HCT116 (cell line): Measurements from ENCODE around the gene C19orf44. TPM values are rescaled to one million over a fixed set of nuclear protein-coding genes. Genes with fewer than 3 reads are reported as not detected.

ENCODE experiments used
- ATAC-seq: fragments of 200-7000 bp; cut with Tn5 transposase; 2 replicates; pipeline ENCODE4 v1.9.1; 2020; ENCODE audit warnings: mild to moderate bottlenecking, moderate library complexity
- BruUV-seq: library from RNA; stranded (reverse); fragments of 400-500 nt; replicated peaks from 2 replicates; lab custom pipeline; 2021; lab: Mats Ljungman, UMichigan
- CTCF ChIA-PET: fragments of 300-600 bp; sonication (Branson Sonifier 250); formaldehyde crosslinking; loops from one replicate; lab custom pipeline; 2021; ENCODE audit warnings: antibody characterized with exemption; lab: Charles Lee
- POLR2A ChIA-PET: fragments of 300-600, 350-600 bp; sonication (Branson Sonifier 250); formaldehyde crosslinking; loops from one replicate; lab custom pipeline; 2021; ENCODE audit warnings: antibody characterized with exemption; lab: Charles Lee
- RAD21 ChIA-PET, 2 experiments: fragments of 300-600 bp; sonication (Branson Sonifier 250); formaldehyde crosslinking; loops; one replicate each; lab custom pipeline; 2023; ENCODE audit warnings: low total read pairs in 2 of 2; ENCODE audit not compliant: uncharacterized antibody in 2 of 2, unreplicated experiment in 2 of 2, low non-redundant PET in 1 of 2; lab: Charles Lee
- DNase-seq: peaks from one replicate; pipeline ENCODE4 v3.0.0-alpha.2; 2010; ENCODE audit warnings: low read depth, low spot score
- H2AFZ ChIP-seq: fragments of 200-600 bp; shearing (Covaris generic), sonication (generic); 2 replicates; pipeline ENCODE4 v1.6.1; 2017; ENCODE audit warnings: low read depth, mixed run types, mixed read lengths, antibody characterized with exemption, low read length; ENCODE audit not compliant: poor library complexity, severe bottlenecking
- H3K27ac ChIP-seq: 2 replicates; pipeline ENCODE4 v1.5.1; 2012; ENCODE audit warnings: low read depth, low read length
- H3K27me3 ChIP-seq: fragments of 200-600 bp; sonication (generic); 2 replicates; pipeline ENCODE4 v1.6.1; 2016; ENCODE audit warnings: mixed run types, low read length, mixed read lengths; ENCODE audit not compliant: insufficient read depth
- H3K36me3 ChIP-seq, 2 experiments: fragments of 200-500 bp in 1 of 2; fragments of 200-600 bp in 1 of 2; sonication (Bioruptor generic) in 1 of 2; sonication (generic) in 1 of 2; 2 replicates each; pipeline versions ENCODE4 v1.5.1 to v1.6.1; 2014 to 2016; ENCODE audit warnings: low read length in 2 of 2, inconsistent platforms in 1 of 2, mixed read lengths in 1 of 2, mixed run types in 1 of 2; ENCODE audit not compliant: insufficient read depth in 2 of 2, control insufficient read depth in 1 of 2
- H3K4me1 ChIP-seq, 2 experiments: fragments of 200-600 bp in 1 of 2; sonication (generic) in 1 of 2; 2 replicates each; pipeline versions ENCODE4 v1.5.1 to v1.6.1; 2012 to 2017; ENCODE audit warnings: low read length in 2 of 2, inconsistent platforms in 1 of 2, mild to moderate bottlenecking in 1 of 2, mixed read lengths in 1 of 2, mixed run types in 1 of 2, moderate library complexity in 1 of 2; ENCODE audit not compliant: insufficient read depth in 2 of 2, control insufficient read depth in 1 of 2
- H3K4me2 ChIP-seq: fragments of 200-600 bp; sonication (generic); 2 replicates; pipeline ENCODE4 v1.6.1; 2017; ENCODE audit warnings: mixed run types, low read length, mixed read lengths
- H3K4me3 ChIP-seq, 2 experiments: fragments of 200-600 bp in 1 of 2; sonication (generic) in 1 of 2; replicated peaks in 1 of 2; 2 replicates each; pipeline ENCODE4 v1.5.1; 2011 to 2016; ENCODE audit warnings: low read length in 2 of 2, control low read depth in 1 of 2, low read depth in 1 of 2, mild to moderate bottlenecking in 1 of 2, mixed read lengths in 1 of 2, mixed run types in 1 of 2
- H3K79me2 ChIP-seq: fragments of 200-600 bp; sonication (generic); 2 replicates; pipeline ENCODE4 v1.6.1; 2017; ENCODE audit warnings: mild to moderate bottlenecking, mixed run types, low read length, moderate library complexity, mixed read lengths; ENCODE audit not compliant: insufficient read depth
- H3K9ac ChIP-seq: fragments of 200-600 bp; sonication (generic); 2 replicates; pipeline ENCODE4 v1.6.1; 2016; ENCODE audit warnings: low read length, mixed read lengths
- H3K9me2 ChIP-seq: fragments of 200-600 bp; sonication (generic), shearing (Covaris generic); 2 replicates; pipeline ENCODE4 v1.6.1; 2017; ENCODE audit warnings: mixed run types, mild to moderate bottlenecking, moderate library complexity; ENCODE audit not compliant: insufficient read depth
- H3K9me3 ChIP-seq, 2 experiments: fragments of 200-500 bp in 1 of 2; fragments of 200-600 bp in 1 of 2; sonication (Bioruptor generic) in 1 of 2; sonication (generic) in 1 of 2; 2 replicates each; pipeline ENCODE4 v1.6.1; 2014 to 2017; ENCODE audit warnings: low read length in 2 of 2, mixed read lengths in 2 of 2, inconsistent platforms in 1 of 2, low read depth in 1 of 2, mild to moderate bottlenecking in 1 of 2, mixed run types in 1 of 2, moderate library complexity in 1 of 2; ENCODE audit not compliant: control insufficient read depth in 1 of 2, insufficient read depth in 1 of 2
- H4K20me1 ChIP-seq: fragments of 200-600 bp; sonication (generic), shearing (Covaris generic); 2 replicates; pipeline ENCODE4 v1.6.1; 2017; ENCODE audit warnings: mixed run types, mild to moderate bottlenecking, moderate library complexity; ENCODE audit not compliant: insufficient read depth
- ATF3 ChIP-seq: IDR thresholded peaks from 2 replicates; pipeline ENCODE4 v1.6.1; 2012
- CEBPB ChIP-seq: IDR thresholded peaks from 2 replicates; pipeline ENCODE4 v1.6.1; 2012; ENCODE audit warnings: low read depth
- EGR1 ChIP-seq: IDR thresholded peaks from 2 replicates; pipeline ENCODE4 v1.6.1; 2012; ENCODE audit warnings: low read depth
- ELF1 ChIP-seq: IDR thresholded peaks from 2 replicates; pipeline ENCODE4 v1.6.1; 2012; ENCODE audit warnings: low read depth, borderline replicate concordance
- EZH2 ChIP-seq: fragments of 200-600 bp; sonication (generic); IDR thresholded peaks from 2 replicates; pipeline ENCODE4 v1.6.1; 2017; ENCODE audit warnings: antibody characterized with exemption, mixed run types
- FOSL1 ChIP-seq: IDR thresholded peaks from 2 replicates; pipeline ENCODE4 v1.6.1; 2012; ENCODE audit warnings: low read depth
- JUND ChIP-seq: IDR thresholded peaks from 2 replicates; pipeline ENCODE4 v1.6.1; 2012
- MAX ChIP-seq: IDR thresholded peaks from 2 replicates; pipeline ENCODE4 v1.6.1; 2012
- RAD21 ChIP-seq: IDR thresholded peaks from 2 replicates; pipeline ENCODE4 v1.6.1; 2012; ENCODE audit warnings: low read depth, mild to moderate bottlenecking
- REST ChIP-seq: IDR thresholded peaks from 2 replicates; pipeline ENCODE4 v1.6.1; 2012; ENCODE audit warnings: low read depth
- SIN3A ChIP-seq: IDR thresholded peaks from 2 replicates; pipeline ENCODE4 v1.6.1; 2012; ENCODE audit warnings: low read depth
- SP1 ChIP-seq: IDR thresholded peaks from 2 replicates; pipeline ENCODE4 v1.6.1; 2012; ENCODE audit warnings: low read depth
- SRF ChIP-seq: IDR thresholded peaks from 2 replicates; pipeline ENCODE4 v1.6.1; 2012; ENCODE audit warnings: low read depth
- TCF7L2 ChIP-seq: IDR thresholded peaks from 2 replicates; pipeline ENCODE4 v1.7.0; 2011; ENCODE audit warnings: borderline replicate concordance, inconsistent platforms; ENCODE audit not compliant: insufficient read depth, insufficient read length; ENCODE audit errors: extremely low read depth
- YY1 ChIP-seq: IDR thresholded peaks from 2 replicates; pipeline ENCODE4 v1.6.1; 2011; ENCODE audit warnings: low read length, low read depth, moderate library complexity, mild to moderate bottlenecking; ENCODE audit not compliant: insufficient replicate concordance; ENCODE audit errors: extremely low read depth
- ZBTB33 ChIP-seq: IDR thresholded peaks from 2 replicates; pipeline ENCODE4 v1.6.1; 2011; ENCODE audit warnings: mild to moderate bottlenecking, low read length, moderate library complexity; ENCODE audit not compliant: insufficient replicate concordance; ENCODE audit errors: extremely low read depth
- ZNF274 ChIP-seq: fragments of 200-500 bp; sonication (Bioruptor generic); IDR thresholded peaks from 2 replicates; pipeline ENCODE4 v1.6.1; 2014; ENCODE audit warnings: mild to moderate bottlenecking, low read depth, low read length, inconsistent platforms
- intact Hi-C: fragments of 100-400 bp; cut with micrococcal nuclease; formaldehyde crosslinking; loops from 2 replicates; pipeline ENCODE4 v1.10.0; 2022
- total RNA-seq: library from RNA; stranded (reverse); gene quantifications from one replicate; pipeline ENCODE4 v1.2.1, GENCODE V29; 2021; ENCODE audit not compliant: unreplicated experiment

C19orf44 gene
- total RNA-seq, 1 experiment from 2014 or later: 6.8 TPM

GRCh38 chr19:16544473-16545231, 48.5 kb downstream of the C19orf44 start:
- ChIA-PET POLR2A (no interaction called here), CTCF (no interaction called here)
- Histone ChIP-seq H3K27me3 (no peaks in the 10 kb centered on the region), H3K27ac (no peak overlapping the region), H3K9ac (no peak overlapping the region), H3K79me2 (peaks cover 49% of the 10 kb centered on the region), H3K4me2 (no peak overlapping the region), H3K36me3 (peaks cover 2 to 14% of the 10 kb centered on the region in 2 experiments; a peak in 3 of 4 replicates), H3K9me2 (no peaks in the 10 kb centered on the region), H4K20me1 (peaks cover 11% of the 10 kb centered on the region; the same call in 1 of the 2 replicates), H2AFZ (no peak overlapping the region), H3K9me3 (no peaks in the 10 kb centered on the region), H3K4me3 (no peak overlapping the region)
- intact Hi-C loops: no loop called here
- no TSS peak for BruUV-seq
- no peak for ATAC-seq
- DNase-seq: no peak
- TF ChIP-seq CEBPB: no peak
- no peak for TF ChIP-seq EGR1
- TF ChIP-seq EZH2: no peak
- no peak for TF ChIP-seq SP1
- no peak for TF ChIP-seq ZNF274
- TF ChIP-seq JUND: no peak
- no peak for TF ChIP-seq FOSL1
- TF ChIP-seq ZBTB33: no peak
- TF ChIP-seq MAX: no peak
- TF ChIP-seq SRF: no peak
- no peak for TF ChIP-seq TCF7L2
- no peak for TF ChIP-seq RAD21
- TF ChIP-seq SIN3A: no peak
- TF ChIP-seq REST: no peak
- TF ChIP-seq ELF1: no peak
- TF ChIP-seq ATF3: no peak
- no peak for TF ChIP-seq YY1
- TF ChIP-seq, all 23 proteins: peak for 0
- H3K4me1 ChIP-seq: peaks cover 9 to 17% of the 10 kb centered on the region in 2 experiments
- RAD21 ChIA-PET: no interaction called here
